GM21717 (cell line): ENCODE data around the gene RHOBTB3.

Source experiments
- ATAC-seq: cut with Tn5 transposase; IDR thresholded peaks from one replicate; pipeline ENCODE4 v1.9.1; 2021; ENCODE audit warnings: mild to moderate bottlenecking, moderate library complexity; ENCODE audit not compliant: unreplicated experiment

RHOBTB3 gene

DNA sequence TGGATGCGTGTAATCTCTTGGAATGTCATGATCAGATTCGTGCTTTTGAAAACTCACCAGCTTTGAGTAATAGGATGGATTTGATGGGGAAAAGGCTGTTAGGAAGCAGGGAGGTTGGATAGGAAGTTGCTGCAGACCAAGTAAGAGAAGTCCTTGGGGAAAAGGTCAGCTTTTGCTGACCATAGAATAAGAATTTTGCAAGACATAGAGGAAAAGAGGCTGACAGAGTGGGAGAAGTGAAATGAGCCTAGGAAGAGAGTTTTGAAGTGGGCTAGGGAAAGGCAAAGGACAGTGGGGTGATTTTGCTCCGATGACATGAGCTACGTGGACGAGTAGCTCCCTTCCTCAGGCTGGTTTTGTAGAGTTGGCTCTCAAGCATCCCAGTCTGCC is 31.5 kb downstream of the RHOBTB3 start:
- ATAC-seq = no peak

DNA sequence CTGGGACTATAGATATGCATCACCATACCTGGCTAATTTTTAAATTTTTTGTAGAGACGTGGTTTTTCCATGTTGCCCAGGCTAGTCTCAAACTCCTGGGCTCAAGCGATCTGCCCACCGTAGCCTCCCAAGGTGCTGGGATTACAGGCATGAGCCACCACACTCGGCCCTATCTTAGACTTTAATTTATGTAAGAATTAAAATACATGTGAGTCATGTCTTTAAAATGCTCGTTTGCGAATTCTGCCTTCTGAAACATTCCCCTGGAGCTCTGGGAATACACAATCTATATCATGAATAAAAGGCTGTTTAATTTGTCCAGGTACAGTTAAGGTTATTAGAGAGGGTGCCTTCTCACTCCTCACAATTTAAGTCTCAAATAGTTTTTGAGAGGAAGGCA is 32.8 kb downstream of the RHOBTB3 start:
- ATAC-seq = no peak

DNA sequence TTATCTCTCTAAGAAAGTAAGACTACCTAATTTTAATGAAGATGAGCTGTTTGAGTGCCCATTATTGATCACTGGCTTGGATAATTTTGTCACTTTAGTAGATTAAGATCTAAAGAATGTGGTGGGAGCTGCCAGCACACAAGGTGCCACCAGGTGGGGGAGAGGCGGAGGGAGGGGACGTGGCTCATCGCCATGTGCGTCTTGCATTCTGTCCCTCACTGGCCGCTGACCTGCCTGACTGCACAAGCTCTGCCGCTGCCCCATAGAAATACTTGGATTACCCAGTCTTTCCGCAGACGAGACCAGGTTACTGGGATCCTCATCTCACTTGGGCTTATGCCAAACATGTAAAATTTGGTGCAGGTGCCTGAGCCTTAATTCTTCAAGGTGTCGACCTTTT is 37.6 kb downstream of the RHOBTB3 start:
- ATAC-seq = no peak

DNA sequence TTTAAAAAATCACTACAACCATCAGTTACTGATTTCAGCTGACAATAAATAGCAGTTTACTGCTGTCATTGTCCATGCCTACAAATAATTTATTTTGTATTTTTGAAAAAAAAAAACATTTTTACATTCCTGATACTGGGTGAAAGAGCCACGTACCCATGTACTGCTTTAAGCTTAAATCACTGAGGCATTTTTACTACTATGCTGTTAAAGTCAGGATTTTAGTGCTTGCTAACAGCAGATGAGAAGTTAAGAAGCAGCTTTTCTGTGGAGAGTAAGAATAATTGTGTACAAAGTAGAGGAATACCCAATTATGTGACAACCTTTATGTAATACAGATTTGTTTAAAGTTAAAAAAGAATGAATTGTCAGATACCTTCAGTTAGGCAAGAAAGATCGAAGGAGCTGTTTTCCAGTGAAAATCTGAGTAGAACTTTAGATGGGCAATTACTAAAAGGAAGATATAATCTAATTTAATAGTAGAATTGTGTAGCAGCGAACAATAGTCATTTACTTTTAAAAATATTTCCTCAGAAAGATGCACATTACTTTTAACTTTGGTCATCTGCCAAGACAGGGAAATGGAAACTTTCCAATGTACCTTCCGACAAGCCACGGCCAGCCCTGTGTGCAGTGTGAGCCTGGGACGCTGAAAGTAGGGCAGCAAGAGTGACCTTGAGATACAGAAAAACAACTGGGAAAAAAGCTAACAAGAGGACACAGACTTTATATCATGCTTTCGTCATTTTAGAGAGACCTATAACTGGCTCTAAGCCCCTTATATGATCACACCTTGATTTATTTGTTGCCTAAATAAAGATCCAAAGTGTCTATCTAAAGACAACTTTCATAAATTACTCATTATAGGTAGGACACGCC is 39.9 kb downstream of the RHOBTB3 start:
- no peak for ATAC-seq

DNA sequence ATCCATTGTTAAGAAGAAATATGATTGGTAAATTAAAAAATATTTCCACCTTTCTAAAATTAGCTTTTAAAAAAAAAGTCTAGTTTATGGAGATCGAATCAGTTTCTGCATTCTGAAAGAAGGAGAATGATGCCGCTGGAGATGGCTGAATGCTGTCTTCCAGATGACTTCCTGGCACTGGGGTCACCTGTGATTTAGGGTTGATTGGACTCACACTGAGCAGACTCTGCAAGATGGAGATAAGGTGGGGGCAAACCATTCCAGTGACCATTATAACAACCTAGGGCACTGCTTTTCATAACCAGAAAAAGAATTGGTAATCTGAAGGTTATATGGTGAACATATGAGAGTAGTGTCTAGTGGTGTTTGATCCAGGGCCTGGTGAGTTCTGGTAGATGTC is 40.8 kb downstream of the RHOBTB3 start:
- ATAC-seq = no peak

DNA sequence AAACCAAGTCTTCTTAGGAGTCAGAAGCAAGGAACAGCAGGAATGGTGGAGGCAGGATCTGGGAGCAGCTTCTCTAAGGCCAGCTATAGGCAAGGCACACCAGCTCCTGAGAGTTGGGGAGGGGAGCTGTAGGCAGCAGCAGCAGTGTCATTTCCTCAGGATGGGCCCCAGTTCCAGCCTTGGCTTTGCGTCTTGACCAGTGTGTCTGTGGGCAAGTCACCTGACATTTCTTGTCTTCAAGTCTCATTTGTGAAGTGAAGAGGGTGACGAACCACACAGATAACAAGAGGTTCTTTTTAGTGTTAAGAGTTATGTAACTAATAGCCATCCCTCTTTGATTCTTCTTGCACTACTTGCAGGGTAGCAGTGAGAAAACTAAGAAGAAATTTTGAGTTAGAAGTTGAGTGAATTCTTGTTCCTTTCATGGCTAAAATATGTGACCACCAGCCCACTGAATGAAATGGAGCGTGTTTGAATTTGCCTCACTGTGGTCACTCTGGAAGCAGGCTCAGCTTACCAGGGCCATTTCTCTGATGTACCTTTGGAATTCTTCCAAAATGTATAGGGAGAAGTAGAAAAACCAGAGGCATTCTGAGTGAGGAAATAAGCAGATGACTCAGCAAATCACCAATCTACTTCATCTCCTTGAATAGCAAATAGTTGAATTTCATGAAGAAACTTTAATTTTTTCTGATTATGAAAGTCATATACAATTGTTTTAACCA is 42.4 kb downstream of the RHOBTB3 start:
- no peak for ATAC-seq

DNA sequence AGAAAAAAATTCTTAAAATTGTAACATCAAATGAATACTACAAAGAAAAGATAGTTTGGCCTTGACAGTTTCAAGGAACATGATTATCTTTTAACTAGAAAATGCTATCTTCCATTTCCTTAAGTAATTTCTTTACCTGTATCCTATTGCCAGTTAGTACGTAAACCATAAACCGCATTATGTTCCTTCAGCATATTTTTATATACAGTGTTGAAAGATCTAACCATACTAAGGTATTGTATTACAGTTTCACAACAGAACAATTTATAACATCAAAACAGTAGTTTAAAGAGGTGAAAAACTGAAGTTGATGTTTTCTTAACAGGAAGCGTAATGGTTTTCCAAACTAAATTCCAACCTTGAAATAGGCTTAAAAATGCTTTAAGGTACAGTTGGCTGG is 46.3 kb downstream of the RHOBTB3 start:
- no peak for ATAC-seq

DNA sequence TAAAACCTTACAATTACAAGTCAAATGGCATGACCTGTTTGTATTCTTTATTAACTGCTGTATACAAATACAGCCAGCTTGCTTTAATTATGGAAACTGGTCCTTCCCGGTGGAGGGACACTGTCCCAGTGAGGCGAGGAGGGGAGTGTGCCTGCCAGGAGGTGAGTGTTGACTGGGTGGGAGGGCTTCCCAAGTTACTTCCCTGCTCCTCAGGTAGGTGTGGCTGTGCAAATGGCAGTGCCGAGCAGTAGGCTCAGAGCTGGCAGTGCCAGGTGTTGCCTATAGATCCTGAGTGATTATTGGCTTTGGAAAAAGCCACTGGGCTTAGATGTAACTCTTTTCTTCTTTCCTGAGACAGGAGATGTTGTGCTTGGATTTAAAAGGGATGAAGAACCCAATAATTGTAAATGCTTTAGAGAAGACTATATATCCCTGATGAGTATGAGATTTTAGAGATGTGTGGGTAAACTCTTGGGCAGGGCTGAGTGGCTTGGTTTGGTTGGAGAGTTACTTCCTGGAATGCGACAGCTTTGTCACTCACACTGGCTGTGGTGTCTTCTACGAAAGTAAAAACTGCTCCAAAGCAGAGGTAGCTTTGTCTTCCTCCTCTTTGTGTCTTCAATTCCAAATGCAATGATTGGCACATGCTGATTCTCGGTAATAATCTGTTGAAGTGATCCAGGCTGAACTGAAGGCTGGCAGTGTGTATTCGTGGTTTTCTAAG is 47.7 kb downstream of the RHOBTB3 start:
- no peak for ATAC-seq

DNA sequence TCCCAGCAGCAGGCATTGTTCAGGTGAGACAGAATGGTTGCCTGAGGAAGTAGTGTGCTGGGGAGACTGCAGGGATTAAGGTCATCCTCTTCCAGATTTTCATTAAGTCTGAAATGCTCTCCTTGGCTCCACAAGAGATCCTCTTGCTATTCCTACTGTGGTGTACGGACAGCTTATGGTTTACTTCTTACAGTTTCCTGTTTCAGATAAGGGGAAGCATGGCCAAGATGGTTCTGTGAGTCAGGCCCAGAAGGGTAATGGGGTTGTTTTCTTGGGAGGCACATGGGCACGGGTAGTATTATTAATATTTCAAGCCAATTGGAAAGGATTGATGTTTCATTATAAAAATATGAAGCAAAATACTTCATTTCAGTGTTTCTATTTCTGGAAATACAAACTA is 48.5 kb downstream of the RHOBTB3 start:
- ATAC-seq = no peak

DNA sequence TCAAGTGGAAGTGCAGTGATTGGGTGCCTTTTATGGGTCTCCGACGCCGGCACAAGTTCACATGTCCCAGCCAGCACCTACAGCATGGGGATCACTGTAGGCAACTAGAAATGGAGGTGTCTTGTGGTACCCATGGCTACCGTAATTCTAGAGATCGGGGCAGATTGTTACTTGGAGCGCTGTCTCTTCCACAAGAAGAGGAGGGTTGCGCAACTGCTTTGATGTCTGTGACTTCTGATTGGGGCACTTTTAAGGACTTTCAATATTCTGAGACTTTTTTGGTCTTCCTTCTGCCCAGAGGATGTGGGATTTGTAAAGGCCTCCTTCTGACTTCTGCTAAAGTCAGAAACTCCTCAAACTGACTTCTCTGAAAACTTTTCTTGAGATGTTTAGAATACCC is 49.5 kb downstream of the RHOBTB3 start:
- ATAC-seq = no peak

DNA sequence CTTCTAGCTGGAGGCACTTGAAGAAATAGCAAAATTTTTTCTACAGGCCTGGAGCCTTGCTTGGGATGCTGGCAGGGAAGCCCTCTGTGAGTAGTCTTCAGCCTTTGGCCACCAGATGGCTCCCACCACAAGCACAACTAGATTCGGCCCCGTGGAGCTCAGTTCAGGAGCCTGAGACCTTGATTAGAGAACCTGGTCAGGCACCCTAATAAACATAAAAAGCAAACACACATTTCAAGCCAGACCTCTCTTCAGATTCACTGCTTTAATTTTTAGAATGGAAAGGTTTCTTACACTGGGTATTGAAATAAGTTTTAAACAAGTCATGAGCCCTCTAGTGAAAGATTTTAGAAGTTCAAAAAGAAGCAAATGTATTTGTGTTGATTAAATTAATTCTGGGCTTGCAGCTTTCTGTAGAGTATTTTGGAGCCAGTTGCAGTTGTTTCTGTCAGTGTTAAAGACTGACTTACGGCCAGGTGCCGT is 50.0 kb downstream of the RHOBTB3 start:
- ATAC-seq = peak; percentile 93

DNA sequence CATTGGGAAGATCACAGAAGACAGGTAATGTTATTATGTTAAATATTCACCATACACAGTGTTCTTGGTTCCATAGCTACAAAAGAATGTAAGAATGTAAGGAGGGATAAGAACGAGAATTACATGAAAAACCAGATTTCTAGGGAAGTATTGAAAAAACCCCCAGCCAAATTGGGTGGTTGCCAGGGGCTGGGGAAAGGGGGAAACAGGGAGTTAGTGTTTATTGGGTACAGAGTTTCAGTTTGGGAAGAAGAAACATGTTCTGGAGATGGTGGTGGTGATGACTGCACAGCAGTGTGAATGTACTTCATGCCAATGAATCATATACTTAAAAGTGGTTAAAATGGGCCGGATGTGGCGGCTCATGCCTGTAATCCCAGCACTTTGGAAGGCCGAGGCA is 51.0 kb downstream of the RHOBTB3 start:
- ATAC-seq = no peak

DNA sequence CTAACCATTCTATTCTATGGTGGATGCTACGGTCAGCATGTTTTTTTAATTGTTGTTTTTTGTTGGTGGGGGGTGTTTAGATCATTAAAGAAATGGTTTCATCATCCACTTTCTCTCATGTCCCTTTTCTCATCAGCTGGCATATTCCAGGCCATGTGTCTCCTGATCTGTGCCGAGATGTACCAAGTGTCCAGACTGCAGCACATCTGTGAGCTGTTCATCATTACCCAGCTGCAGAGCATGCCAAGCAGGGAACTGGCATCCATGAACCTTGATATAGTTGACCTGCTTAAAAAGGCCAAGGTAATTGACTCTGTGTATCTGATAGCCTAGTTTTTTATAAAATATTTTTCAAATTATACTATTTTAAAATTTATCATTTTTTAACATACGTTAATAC is 52.5 kb downstream of the RHOBTB3 start:
- ATAC-seq = no peak

DNA sequence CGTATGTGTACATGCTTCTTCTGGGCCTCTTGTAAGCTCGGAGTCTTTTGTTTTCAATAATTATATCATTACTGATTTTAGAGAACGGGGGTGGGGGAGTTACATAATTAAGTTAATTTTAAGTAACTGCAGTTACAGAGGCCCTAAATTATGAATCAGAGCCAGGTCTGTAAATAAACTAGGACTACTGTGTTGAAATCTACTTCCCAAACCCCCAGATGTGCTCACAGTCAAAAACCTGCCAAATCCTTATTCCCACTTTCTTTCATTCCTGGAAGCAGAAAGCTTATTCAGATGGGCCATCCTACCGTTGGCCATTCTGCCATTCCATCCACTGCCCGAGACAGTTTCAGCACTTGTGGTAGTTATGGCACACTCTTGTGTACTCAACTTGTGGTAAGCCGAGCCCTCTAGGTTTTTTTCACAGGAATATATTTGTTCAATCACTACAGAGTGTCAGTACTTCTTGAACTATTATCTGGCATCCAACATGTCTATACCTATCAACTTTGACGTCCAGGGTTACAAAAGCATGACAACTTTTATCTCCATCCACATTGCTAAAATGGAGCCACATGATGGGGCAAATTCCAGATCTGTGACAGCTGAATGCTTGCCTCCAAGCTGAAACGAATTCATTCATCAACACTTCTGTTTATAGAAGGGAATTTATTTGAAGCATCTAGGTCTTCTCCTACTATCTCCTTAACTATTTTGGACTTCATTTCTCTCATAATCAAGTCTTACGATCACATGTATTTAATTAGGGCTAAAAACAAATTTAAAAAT is 53.6 kb downstream of the RHOBTB3 start:
- no peak for ATAC-seq

DNA sequence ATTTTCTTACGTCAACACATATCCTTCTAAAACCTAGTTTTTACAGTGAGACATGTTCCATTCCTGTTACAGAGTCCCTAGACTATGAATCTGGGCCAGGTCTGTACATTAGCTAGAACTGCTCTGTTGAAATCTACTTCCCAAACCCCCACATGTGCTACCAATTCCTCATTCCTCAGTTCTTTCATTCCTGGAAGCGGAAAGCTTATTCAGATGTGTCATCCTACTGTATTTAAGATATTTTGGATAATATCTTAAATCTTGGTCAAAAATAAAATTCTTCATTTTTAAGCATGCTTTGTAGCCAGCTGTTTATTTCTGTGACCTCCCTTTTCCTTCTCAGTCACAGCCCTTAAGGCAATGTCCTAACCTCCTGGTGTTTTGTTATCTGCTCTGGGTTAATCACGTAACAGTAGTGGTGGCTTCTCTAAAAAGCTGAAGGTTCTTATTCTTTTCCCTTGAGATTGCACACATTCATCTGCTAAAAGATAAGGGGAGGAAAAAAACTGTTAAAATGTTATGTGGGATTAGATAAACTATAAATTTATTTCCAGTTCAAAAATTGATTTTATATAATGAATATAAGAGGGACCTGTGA is 55.8 kb downstream of the RHOBTB3 start:
- no peak for ATAC-seq

DNA sequence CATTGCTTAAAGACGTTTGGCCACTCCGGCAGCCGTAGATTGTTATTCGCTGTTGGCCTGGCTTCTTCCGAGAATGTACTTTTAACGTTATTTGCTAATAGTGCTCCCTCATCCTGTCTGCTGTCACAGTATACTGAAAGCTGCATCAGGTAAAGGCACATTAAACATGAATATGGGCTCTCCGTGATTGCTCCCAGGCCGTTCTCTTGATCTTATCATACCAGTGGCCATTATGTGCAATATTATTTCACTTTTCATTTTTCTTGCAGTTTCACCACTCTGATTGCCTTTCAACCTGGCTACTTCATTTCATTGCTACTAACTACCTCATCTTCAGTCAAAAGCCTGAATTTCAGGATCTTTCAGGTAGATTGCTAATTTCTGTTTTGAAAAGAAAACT is 57.4 kb downstream of the RHOBTB3 start:
- no peak for ATAC-seq

DNA sequence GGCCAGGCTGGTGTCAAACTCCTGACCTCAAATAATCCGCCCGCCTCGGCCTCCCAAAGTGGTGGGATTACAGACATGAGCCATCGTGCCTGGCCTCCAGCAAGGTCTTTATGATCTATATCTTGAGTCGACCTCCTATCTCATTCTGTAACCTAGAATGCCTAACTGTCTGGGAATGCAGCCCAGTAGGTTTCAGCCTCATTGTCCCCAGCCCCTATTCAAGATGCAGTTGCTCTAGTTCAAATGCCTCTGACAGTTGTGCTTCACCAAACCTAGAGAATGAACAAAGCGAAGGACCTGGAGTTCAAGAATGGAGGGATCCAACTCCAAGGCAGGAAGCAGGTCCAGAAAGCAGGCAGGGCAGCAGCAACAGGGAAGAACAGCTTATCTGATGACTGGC is 60.6 kb downstream of the RHOBTB3 start:
- no peak for ATAC-seq

DNA sequence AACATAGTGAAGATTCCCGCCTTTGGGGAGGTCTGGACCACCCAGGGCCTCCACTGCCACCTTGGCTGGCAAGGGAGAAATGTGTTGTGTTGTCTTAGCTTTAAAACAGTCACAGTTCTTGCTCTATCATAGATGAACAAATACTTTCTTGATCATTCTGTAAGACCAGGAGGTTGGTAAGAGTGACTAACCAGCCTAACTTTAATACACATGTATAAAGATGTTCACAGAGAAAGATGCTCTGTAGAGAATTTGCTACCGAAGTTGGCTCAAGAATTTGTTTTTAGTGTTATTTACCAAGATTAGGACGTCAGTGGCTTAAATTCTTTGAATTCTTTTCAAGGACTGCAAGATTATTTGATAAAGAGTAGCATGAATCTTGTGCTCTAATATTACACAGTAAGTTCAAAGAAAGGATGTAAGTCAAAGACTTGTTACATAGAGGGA is 63.0 kb downstream of the RHOBTB3 start:
- ATAC-seq = no peak

DNA sequence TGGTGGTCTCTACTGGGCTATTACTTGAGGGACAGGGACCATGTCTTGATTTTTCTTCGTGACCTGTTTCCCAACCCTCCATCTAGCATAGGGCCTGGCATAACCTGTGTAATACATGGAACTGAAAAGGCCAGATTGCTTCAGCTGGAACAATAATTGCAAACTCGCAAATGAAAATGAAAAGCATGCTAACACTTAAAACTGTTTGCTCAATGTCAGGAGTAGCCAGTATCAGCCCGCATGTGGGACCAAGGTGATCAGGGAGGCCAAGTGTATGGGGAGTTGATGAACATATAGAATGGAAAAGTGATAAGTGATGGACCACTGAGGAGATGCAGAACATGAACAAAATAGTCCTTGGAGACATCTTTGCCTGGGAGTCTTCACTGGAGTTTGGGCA is 66.2 kb downstream of the RHOBTB3 start:
- no peak for ATAC-seq

DNA sequence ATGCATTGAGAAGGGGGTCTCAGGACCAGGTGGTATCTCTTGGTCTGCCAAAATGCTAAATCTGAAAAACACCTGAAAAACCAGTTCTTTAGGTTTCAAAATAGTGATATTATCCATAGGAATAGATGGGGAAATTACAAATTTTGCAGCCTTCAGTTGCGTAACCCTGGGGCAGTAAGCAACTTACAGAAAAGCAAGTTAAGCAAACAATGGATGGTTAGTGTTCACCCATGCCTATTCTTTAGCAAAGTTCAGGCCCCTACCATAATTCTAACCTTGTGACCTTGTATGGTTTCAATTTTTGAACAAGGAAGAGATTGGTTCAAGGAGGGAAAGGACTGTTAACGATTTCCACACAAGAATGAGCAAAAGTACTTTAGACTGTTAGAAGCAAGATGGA is 66.9 kb downstream of the RHOBTB3 start:
- no peak for ATAC-seq
